ENCODE data around the gene TREML1. TPM values are rescaled to one million over a fixed set of nuclear protein-coding genes. Genes with fewer than 3 reads are reported as not detected.

The TREML1 gene
- total and polyA plus RNA-seq, 2 of the 8 experiments (the other 6 are each of a cell fraction or from before 2014, with no cell fraction given) = 0.08 TPM; not detected in 1

GRCh38 chr6:41122918-41123317 lies 31.2 kb downstream of the TREML1 start:
- Histone ChIP-seq H4K5ac (ENCODE audit: insufficient read length, low read depth, low read length) (no peak overlapping the region), H3K14ac (ENCODE audit: insufficient read length) (no peak overlapping the region), H2BK120ac (replicated peaks; ENCODE audit: low read depth, low read length) (no peak overlapping the region), H3K4ac (replicated peaks; ENCODE audit: insufficient read length, low read depth, low read length) (no peak overlapping the region), H3K9ac (replicated peaks in 1 of 4; ENCODE audit: extremely low read depth in 1 of 4, low read depth in 3 of 4, low read length in 3 of 4) (no peak overlapping the region), H3K56ac (replicated peaks; ENCODE audit: insufficient read length, low read depth, low read length) (no peak overlapping the region), H3K23ac (ENCODE audit: insufficient read length) (no peak overlapping the region), H3K79me2 (ENCODE audit: control insufficient read depth in 1 of 2, insufficient read depth in 2 of 2, low read length in 2 of 2) (no peaks in the 10 kb centered on the region), H2BK20ac (ENCODE audit: low read length) (no peak overlapping the region), H3K4me1 (replicated peaks in 1 of 4; ENCODE audit: control insufficient read depth in 3 of 4, insufficient read depth in 4 of 4, low read length in 3 of 4) (no peaks in the 10 kb centered on the region), H3K9me3 (ENCODE audit: insufficient read depth in 2 of 2, low read depth in 1 of 2, low read length in 1 of 2) (no peaks in the 10 kb centered on the region), H3K27me3 (replicated peaks in 1 of 4; ENCODE audit: control insufficient read depth in 3 of 4, extremely low read depth in 1 of 4, insufficient read depth in 3 of 4, low read length in 3 of 4) (no peaks in the 10 kb centered on the region), H3K36me3 (ENCODE audit: control insufficient read depth in 2 of 4, insufficient read depth in 4 of 4, low read length in 3 of 4) (no peaks in the 10 kb centered on the region), H3K18ac (ENCODE audit: extremely low read depth, low read length) (no peak overlapping the region), H4K91ac (replicated peaks; ENCODE audit: insufficient read length, low read length) (no peak overlapping the region), H4K8ac (ENCODE audit: extremely low read depth, insufficient read depth, low read length) (no peak overlapping the region), H3K4me3 (ENCODE audit: extremely low read depth in 1 of 4, insufficient read depth in 2 of 4, low read depth in 3 of 4, low read length in 4 of 4) (no peak overlapping the region), H2AFZ (ENCODE audit: low read length) (no peak overlapping the region), H4K20me1 (replicated peaks in 1 of 2; ENCODE audit: control insufficient read depth in 1 of 2, insufficient read depth in 2 of 2, low read length in 2 of 2) (no peaks in the 10 kb centered on the region), H3K27ac (ENCODE audit: low read depth, low read length) (no peak overlapping the region), H2BK15ac (ENCODE audit: low read length) (no peak overlapping the region), H2BK5ac (ENCODE audit: low read depth, low read length) (no peak overlapping the region), H2BK12ac (ENCODE audit: low read depth, low read length) (no peak overlapping the region), H2AK5ac (ENCODE audit: low read depth, low read length) (no peak overlapping the region), H3K79me1 (ENCODE audit: low read depth, low read length) (no peaks in the 10 kb centered on the region), H3K23me2 (ENCODE audit: low read depth, low read length) (no peaks in the 10 kb centered on the region; the same call in 1 of the 2 replicates), H3K4me2 (ENCODE audit: insufficient read depth in 1 of 2, low read depth in 2 of 2, low read length in 2 of 2) (no peak overlapping the region)
- POLR2A ChIA-PET (ENCODE audit: partially characterized antibody) = no interaction called here
- CTCF ChIA-PET (ENCODE audit: partially characterized antibody) = no interaction called here
- DNase-seq (ENCODE audit: low read depth in 1 of 2, low spot score in 2 of 2) = no peak
- no peak for FAIRE-seq
- WGBS, 2 experiments (ENCODE audit: extremely low coverage in 1 of 2, insufficient coverage in 1 of 2, insufficient read length in 1 of 2, insufficient replicate concordance in 2 of 2, low coverage in 1 of 2, low lambda C conversion rate in 2 of 2, missing lambda C conversion rate in 1 of 2) = 92% methylated on average over 1 of the region's 1 CpG; no CpG with 5 or more reads in 1 of the 2 experiments
- no peak for TF ChIP-seq ZNF274 (IDR thresholded peaks at IDR 0.05; ENCODE audit: borderline replicate concordance, extremely low read depth, low read length)
- no peak for TF ChIP-seq TCF12 (IDR thresholded peaks at IDR 0.05; ENCODE audit: low read depth, low read length)
- TF ChIP-seq RBBP5 (IDR thresholded peaks at IDR 0.05; ENCODE audit: borderline replicate concordance, low read depth, low read length) = no peak
- no peak for TF ChIP-seq MAFK (IDR thresholded peaks at IDR 0.05; ENCODE audit: low read depth, low read length)
- no peak for TF ChIP-seq E2F6 (IDR thresholded peaks at IDR 0.05)
- TF ChIP-seq SP1 (IDR thresholded peaks at IDR 0.05; ENCODE audit: low read depth, low read length) = no peak
- no peak for TF ChIP-seq CTBP2 (IDR thresholded peaks at IDR 0.05; ENCODE audit: borderline replicate concordance, insufficient read depth, insufficient read length, low read length)
- no peak for TF ChIP-seq EP300 (IDR thresholded peaks at IDR 0.05; ENCODE audit: borderline replicate concordance in 1 of 2, low read depth in 2 of 2, low read length in 2 of 2)
- no peak for TF ChIP-seq KDM5A (IDR thresholded peaks at IDR 0.05; ENCODE audit: low read length)
